ENCODE results near the gene LRCH3.

LRCH3 gene

GRCh38 chr3:197835509-197835908 lies 44.5 kb downstream of the LRCH3 start:
- H3K4me3 ChIP-seq (ENCODE audit: low read length), result no peak overlapping the region
- no peak overlapping the region for H3K27ac ChIP-seq (ENCODE audit: low read depth, low read length)
- peaks cover 63% of the 10 kb centered on the region for H3K36me3 ChIP-seq (ENCODE audit: control insufficient read depth, low read length)
- H3K9me3 ChIP-seq (ENCODE audit: control insufficient read depth, insufficient read depth, low read length), result no peaks in the 10 kb centered on the region
- H3K4me2 ChIP-seq (ENCODE audit: low read length), result no peak overlapping the region
- peaks cover 11% of the 10 kb centered on the region for H3K4me1 ChIP-seq (ENCODE audit: control insufficient read depth, low read length)
- no peaks in the 10 kb centered on the region for H3F3A ChIP-seq (ENCODE audit: control insufficient read depth, insufficient read depth)
- no peaks in the 10 kb centered on the region for H3K79me2 ChIP-seq (ENCODE audit: control insufficient read depth, low read length)
- TF ChIP-seq CTCF (IDR thresholded peaks at IDR 0.05; ENCODE audit: low read depth, low read length, poor library complexity, severe bottlenecking) (no peak), EZH2phosphoT487 (IDR thresholded peaks at IDR 0.05; ENCODE audit: borderline replicate concordance, low read length) (no peak)
- no peaks in the 10 kb centered on the region for H3K9me2 ChIP-seq (replicated peaks; ENCODE audit: control insufficient read depth, low read length)
- H3K27me3 ChIP-seq (ENCODE audit: control insufficient read depth, low read length), result no peaks in the 10 kb centered on the region
- no peaks in the 10 kb centered on the region for H4K20me1 ChIP-seq (ENCODE audit: control insufficient read depth, insufficient read depth, low read depth, low read length)

DNA sequence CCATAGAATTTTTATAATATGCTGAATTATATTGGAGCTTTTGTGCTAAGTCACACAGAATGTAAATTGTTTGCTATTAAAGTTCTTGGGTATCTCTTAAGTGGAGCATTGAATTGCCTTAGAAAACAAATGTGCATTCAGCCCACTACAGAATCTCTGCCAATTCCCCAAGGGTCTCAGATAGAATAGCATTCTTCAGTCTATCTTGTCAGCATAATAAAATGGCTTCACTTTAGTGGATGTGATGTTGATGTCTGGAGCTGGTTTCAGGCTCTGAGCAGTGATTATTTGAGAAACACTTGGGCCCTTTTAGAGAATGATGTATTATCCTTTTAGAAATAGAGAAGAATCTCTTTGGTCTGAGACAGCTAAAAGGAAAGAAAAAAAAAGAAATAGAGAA lies 45.2 kb downstream of the LRCH3 start:
- no peak for TF ChIP-seq EZH2phosphoT487 (IDR thresholded peaks at IDR 0.05; ENCODE audit: borderline replicate concordance, low read length)
- TF ChIP-seq CTCF (IDR thresholded peaks at IDR 0.05; ENCODE audit: low read depth, low read length, poor library complexity, severe bottlenecking), result no peak
- H3K36me3 ChIP-seq (ENCODE audit: control insufficient read depth, low read length), result peaks cover 65% of the 10 kb centered on the region
- no peak overlapping the region for H3K27ac ChIP-seq (ENCODE audit: low read depth, low read length)
- H3K4me1 ChIP-seq (ENCODE audit: control insufficient read depth, low read length), result peaks cover 11% of the 10 kb centered on the region
- H3K9me2 ChIP-seq (replicated peaks; ENCODE audit: control insufficient read depth, low read length), result no peaks in the 10 kb centered on the region
- no peaks in the 10 kb centered on the region for H3K27me3 ChIP-seq (ENCODE audit: control insufficient read depth, low read length)
- no peaks in the 10 kb centered on the region for H3K9me3 ChIP-seq (ENCODE audit: control insufficient read depth, insufficient read depth, low read length)
- H3K4me3 ChIP-seq (ENCODE audit: low read length), result no peak overlapping the region
- no peak overlapping the region for H3K4me2 ChIP-seq (ENCODE audit: low read length)
- H4K20me1 ChIP-seq (ENCODE audit: control insufficient read depth, insufficient read depth, low read depth, low read length), result no peaks in the 10 kb centered on the region
- no peaks in the 10 kb centered on the region for H3F3A ChIP-seq (ENCODE audit: control insufficient read depth, insufficient read depth)
- H3K79me2 ChIP-seq (ENCODE audit: control insufficient read depth, low read length), result no peaks in the 10 kb centered on the region

DNA sequence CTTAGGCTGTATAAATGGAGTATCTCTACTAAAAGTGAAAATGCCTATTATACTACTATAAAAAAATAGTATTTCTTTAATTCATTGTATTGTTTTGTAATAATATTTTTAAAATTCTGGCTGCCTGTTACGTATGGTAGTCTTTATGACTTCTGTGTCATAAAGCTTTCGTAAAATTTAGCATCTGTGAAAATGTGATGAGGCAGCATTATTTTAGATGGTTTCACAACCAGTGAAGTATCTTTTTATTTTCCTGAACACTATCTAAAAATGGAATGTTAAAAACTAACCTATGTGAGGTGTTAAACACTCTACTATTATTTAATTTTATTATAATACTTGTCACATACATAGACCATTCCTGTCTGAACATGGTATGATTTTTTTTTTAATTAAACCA lies 46.2 kb downstream of the LRCH3 start:
- no peak overlapping the region for H3K4me2 ChIP-seq (ENCODE audit: low read length)
- no peaks in the 10 kb centered on the region for H3K9me2 ChIP-seq (replicated peaks; ENCODE audit: control insufficient read depth, low read length)
- H3K27me3 ChIP-seq (ENCODE audit: control insufficient read depth, low read length), result no peaks in the 10 kb centered on the region
- no peaks in the 10 kb centered on the region for H3F3A ChIP-seq (ENCODE audit: control insufficient read depth, insufficient read depth)
- H3K4me1 ChIP-seq (ENCODE audit: control insufficient read depth, low read length), result peaks cover 11% of the 10 kb centered on the region
- TF ChIP-seq CTCF (IDR thresholded peaks at IDR 0.05; ENCODE audit: low read depth, low read length, poor library complexity, severe bottlenecking) (no peak), EZH2phosphoT487 (IDR thresholded peaks at IDR 0.05; ENCODE audit: borderline replicate concordance, low read length) (no peak)
- no peaks in the 10 kb centered on the region for H3K9me3 ChIP-seq (ENCODE audit: control insufficient read depth, insufficient read depth, low read length)
- H3K36me3 ChIP-seq (ENCODE audit: control insufficient read depth, low read length), result peaks cover 68% of the 10 kb centered on the region
- H3K4me3 ChIP-seq (ENCODE audit: low read length), result no peak overlapping the region
- H3K79me2 ChIP-seq (ENCODE audit: control insufficient read depth, low read length), result no peaks in the 10 kb centered on the region
- no peak overlapping the region for H3K27ac ChIP-seq (ENCODE audit: low read depth, low read length)
- H4K20me1 ChIP-seq (ENCODE audit: control insufficient read depth, insufficient read depth, low read depth, low read length), result no peaks in the 10 kb centered on the region

DNA sequence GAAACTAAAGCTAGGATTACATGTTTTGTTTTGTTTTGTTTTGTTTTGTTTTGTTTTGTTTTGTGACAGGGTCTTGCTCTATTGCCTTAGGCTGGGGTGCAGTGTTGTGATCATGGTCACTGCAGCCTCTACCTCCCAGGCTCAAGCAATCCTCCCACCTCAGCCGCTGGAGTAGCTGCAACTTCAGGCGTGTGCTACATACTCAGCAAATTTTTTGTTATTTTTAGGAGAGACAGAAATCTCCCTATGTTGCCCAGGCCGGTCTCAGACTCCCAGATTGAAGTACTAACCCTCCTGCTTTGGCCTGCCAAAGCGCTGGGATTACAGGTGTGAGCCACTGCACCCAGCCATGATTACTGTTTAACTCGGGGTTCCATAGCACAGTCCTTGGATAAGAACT lies 50.7 kb downstream of the LRCH3 start:
- H3K4me2 ChIP-seq (ENCODE audit: low read length), result no peak overlapping the region
- peaks cover 67% of the 10 kb centered on the region for H3K36me3 ChIP-seq (ENCODE audit: control insufficient read depth, low read length)
- H3K4me3 ChIP-seq (ENCODE audit: low read length), result no peak overlapping the region
- H3F3A ChIP-seq (ENCODE audit: control insufficient read depth, insufficient read depth), result no peaks in the 10 kb centered on the region
- H3K9me3 ChIP-seq (ENCODE audit: control insufficient read depth, insufficient read depth, low read length), result no peaks in the 10 kb centered on the region
- H3K27me3 ChIP-seq (ENCODE audit: control insufficient read depth, low read length), result no peaks in the 10 kb centered on the region
- H3K27ac ChIP-seq (ENCODE audit: low read depth, low read length), result no peak overlapping the region
- no peaks in the 10 kb centered on the region for H4K20me1 ChIP-seq (ENCODE audit: control insufficient read depth, insufficient read depth, low read depth, low read length)
- no peaks in the 10 kb centered on the region for H3K4me1 ChIP-seq (ENCODE audit: control insufficient read depth, low read length)
- no peaks in the 10 kb centered on the region for H3K9me2 ChIP-seq (replicated peaks; ENCODE audit: control insufficient read depth, low read length)
- H3K79me2 ChIP-seq (ENCODE audit: control insufficient read depth, low read length), result no peaks in the 10 kb centered on the region
- TF ChIP-seq EZH2phosphoT487 (IDR thresholded peaks at IDR 0.05; ENCODE audit: borderline replicate concordance, low read length) (no peak), CTCF (IDR thresholded peaks at IDR 0.05; ENCODE audit: low read depth, low read length, poor library complexity, severe bottlenecking) (no peak)
